ENCODE data around the gene PRR20G. TPM values are rescaled to one million over a fixed set of nuclear protein-coding genes. Genes with fewer than 3 reads are reported as not detected.
"Not testable (repeated sequence)": the region's sequence is repeated elsewhere in the genome, so short reads cannot be mapped to it uniquely, and the experiment has no call there.

The PRR20G gene
- total RNA-seq, result not detected in 2 replicates

- intact Hi-C loops (cut with micrococcal nuclease), result no loop called here
Observed at GRCh38 chr3:127287840-127288239, at the start of gene PRR20G. PRR20G (minus strand) TSS chr3:127288046; CDS start chr3:127287365, 681 bp downstream.

DNA sequence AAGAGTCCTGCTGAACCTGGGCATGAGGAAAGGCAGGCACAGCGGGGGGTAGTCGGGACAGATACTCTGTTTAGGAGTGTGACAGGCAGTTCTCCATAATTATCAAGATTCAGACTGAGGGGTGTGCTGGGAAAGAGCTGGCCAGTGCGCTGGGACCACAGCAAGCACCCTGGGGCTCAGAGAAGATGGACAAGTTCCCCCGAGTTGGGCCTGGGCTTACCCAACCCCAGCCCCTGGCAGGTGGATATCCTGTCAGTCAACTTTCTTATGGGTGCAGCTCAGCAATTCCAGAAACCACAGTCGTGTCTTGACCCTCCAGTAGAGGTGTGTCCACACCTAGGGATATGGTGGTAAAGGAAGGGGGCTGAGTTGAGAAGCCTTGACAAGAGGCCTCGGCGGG lies 49.2 kb upstream of the PRR20G start:
- intact Hi-C loops (cut with micrococcal nuclease), result no loop called here

DNA sequence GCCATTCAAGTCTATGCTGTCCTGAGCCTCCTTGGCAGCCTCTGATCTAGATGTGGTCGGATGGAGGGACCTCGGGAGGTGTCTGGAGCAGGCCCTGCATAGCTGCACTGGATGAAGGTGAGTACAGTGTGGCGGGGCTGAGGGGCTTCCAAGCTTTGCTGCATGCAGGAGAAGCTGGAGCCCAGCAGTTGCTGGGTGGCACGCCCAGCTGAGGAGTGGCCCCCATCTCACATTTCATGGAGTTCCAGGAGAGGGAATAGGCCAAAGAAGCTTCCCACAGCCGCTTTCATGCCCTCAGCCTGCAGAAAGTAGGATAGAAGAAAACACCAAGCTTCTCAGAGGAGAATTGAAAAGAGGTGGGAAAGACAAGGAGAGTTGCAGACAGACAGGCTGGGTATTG lies 48.3 kb upstream of the PRR20G start:
- intact Hi-C loops (cut with micrococcal nuclease), result no loop called here

DNA sequence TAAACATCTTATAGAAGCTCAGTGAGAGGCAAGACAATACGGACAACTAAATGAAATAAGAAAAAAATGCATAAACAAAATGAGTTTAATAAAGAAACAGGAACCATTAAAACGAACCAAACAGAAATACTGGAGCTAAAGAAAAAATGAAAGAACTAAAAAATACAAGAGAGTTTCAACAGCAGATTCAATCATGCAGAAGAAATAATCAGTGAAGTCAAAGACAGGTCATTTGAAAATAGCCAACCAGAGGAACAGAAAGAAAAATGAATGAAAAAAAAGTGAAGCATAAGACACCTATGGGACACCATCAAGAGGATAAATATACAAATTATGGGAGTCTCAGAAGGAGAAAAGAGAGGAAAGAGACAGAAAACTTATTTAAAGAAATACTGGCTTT lies 42.5 kb upstream of the PRR20G start:
- intact Hi-C loops (cut with micrococcal nuclease), result no loop called here

GRCh38 chr3:127329631-127330285 lies 41.9 kb upstream of the PRR20G start:
- intact Hi-C loops (cut with micrococcal nuclease), result no loop called here

DNA sequence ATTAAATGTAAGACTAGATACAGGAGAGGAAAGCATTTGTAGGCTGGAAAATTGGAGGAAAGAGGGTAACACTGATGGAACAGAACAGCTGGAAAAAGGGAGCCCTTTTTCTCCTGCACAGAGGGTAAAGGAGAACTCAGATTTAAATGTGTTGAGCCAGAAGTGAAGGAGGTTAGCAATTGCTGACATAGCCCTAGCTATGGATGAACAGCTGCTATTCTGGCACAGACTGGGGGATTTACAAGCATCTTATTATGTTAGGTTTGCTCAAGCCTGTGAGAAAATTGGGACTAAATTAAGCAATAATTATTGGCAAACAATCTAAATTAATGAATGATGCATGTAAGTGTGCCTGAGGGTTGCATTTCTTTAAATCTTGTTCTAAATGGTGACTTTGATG lies 40.6 kb upstream of the PRR20G start:
- intact Hi-C loops (cut with micrococcal nuclease), result no loop called here

GRCh38 chr3:127326341-127326740 lies 38.5 kb upstream of the PRR20G start:
- intact Hi-C loops (cut with micrococcal nuclease), result no loop called here

DNA sequence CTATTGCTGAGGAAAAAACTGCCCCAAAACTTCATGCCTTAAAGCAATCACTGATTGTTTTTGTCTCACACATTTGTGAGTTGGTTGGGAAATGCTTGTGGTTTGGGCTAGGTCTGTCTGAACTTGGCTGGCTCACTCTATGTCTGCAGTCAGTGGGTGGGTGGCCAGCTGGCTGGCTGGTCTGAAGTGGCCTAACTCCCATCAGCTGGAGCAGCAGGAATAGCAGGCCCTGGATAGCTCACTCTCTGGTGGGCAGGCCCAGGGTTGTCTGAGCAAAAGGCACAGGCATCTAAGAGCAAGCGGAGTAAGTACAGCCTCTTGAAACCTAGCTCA lies 37.7 kb upstream of the PRR20G start:
- intact Hi-C loops (cut with micrococcal nuclease), result no loop called here

- intact Hi-C loops (cut with micrococcal nuclease), result no loop called here
Observed at GRCh38 chr3:127324913-127325628, 37.2 kb upstream of the PRR20G start.

DNA sequence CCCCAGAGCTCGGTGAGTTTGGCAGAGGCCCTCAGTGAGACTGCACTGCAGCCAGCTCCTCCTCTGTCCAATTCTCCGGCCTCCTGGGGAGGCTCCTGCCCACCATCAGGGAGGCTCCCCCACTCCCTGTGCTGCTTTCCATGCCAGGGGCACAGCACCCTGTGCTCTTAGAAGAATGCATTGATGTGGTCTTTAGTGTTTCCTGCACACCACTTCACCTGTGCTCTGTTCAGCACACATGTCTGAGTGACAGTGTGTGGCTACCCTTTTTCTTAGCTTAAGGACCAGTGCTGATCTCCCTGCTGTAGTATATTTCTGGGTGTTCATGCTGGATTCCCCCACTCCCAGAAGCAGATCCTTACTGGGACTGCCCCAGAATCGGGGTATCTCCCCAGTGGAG lies 36.2 kb upstream of the PRR20G start:
- intact Hi-C loops (cut with micrococcal nuclease), result no loop called here

DNA sequence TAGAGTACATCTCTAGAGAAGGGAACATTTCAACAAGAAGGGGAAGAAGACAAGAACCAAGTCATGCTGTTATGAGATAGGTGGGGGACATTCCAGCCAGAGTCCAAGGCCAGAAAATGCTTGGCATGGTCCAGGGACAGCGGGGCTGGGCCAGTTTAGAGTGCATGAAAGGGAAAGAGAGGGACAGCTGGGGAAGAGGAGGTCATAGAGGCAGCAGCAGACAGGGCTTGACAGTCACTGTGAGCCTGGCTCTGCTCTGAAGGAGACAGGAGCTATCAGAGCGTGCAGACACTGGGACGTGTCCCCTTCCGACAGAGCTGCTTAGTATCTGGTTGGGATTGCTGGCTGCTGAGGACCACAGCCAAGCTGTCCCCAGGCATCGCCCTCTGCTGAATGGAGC lies 35.7 kb upstream of the PRR20G start:
- intact Hi-C loops (cut with micrococcal nuclease), result no loop called here

DNA sequence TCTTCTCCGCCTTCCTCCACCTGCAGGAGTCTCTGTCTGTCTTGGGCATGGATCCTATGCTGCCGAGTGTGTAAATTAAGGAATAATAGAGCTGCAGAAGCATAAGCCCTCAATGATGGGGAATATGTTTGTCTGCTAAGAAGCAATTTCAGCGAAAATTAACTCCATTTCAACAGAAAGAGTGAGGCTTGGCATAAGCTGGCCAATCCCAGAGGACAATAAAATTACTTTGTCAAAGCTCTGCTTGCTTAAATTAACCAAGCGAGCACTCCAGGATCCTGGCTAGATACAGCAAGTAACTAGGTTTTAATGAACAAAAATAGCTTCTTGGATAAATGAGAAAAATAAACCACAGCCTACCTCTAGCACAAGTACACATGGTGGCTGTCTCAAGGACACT lies 33.5 kb upstream of the PRR20G start:
- intact Hi-C loops (cut with micrococcal nuclease), result no loop called here

GRCh38 chr3:127320529-127321121 lies 32.8 kb upstream of the PRR20G start:
- intact Hi-C loops (cut with micrococcal nuclease), result no loop called here

GRCh38 chr3:127316685-127317084 lies 28.8 kb upstream of the PRR20G start:
- intact Hi-C loops (cut with micrococcal nuclease), result no loop called here

DNA sequence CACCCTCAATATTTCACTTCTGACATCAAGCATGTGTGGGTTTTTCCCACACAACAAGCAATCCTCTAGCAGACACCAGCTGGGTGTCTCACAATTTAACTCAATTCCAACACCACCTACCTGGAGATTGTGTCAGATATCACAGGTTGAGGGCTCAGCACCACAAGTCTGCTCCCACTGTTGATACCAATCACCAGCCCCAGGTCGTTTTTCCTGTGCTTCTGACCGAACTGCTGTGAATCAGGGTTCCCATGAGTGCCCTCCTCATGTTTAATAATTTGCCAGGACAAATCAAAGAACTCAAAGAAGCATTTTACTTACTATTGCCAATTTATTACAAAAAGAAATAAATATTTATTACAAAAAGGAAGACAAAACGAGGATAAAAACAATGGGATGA lies 25.0 kb upstream of the PRR20G start:
- intact Hi-C loops (cut with micrococcal nuclease), result no loop called here

DNA sequence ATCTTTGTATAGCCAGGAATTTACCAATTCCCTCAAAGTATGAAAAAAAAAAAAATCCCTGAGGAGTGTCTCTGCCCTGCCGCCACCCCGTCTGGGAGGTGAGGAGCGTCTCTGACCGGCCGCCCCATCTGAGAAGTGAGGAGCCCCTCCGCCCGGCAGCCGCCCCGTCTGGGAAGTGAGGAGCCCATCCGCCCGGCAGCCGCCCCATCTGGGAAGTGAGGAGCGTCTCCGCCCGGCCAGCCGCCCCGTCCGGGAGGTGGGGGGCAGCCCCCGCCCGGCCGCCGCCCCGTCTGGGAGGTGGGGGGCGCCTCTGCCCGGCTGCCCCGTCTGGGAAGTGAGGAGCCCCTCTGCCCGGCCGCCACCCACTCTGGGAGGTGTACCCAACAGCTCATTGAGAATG lies 21.0 kb upstream of the PRR20G start:
- intact Hi-C loops (cut with micrococcal nuclease), result not testable (repeated sequence)

- intact Hi-C loops (cut with micrococcal nuclease), result no loop called here
Observed at GRCh38 chr3:127307916-127308315, 20.1 kb upstream of the PRR20G start.

DNA sequence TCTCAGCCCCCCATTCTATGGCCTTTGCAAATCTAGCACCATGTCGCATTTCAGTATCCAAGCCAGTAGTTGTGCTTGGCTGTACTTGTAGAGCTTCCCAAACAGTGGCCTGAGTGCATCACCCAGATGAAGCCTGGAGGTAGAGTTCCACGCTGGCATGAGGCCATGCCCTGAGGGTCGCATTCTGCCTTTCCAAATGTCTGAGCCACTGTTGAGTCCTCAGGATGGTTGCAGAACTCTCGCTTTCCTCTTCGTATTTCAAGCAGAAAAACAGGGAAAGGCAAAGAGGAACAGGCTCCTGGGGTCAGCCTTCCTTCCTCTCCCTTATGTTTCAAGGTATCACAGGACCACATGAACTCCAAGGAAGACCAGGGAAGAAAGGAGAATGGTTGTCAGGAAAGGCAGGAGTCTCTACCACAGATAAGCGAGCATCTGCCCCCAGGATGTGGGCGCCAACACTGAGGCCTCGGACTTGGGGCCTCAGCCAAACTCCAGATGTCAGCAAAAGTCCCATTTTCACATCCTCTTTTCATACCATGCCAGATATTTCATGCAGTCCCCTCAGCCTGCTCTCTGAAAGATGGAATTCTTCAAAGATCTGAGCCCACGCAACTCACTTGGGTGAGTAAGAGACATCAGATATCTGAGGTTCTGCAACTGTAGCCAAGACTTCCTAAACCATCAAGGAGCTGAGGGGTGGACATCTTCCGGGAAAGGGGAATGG lies 19.4 kb upstream of the PRR20G start:
- intact Hi-C loops (cut with micrococcal nuclease), result no loop called here

- intact Hi-C loops (cut with micrococcal nuclease), result no loop called here
Observed at GRCh38 chr3:127306361-127307111, 18.7 kb upstream of the PRR20G start.

DNA sequence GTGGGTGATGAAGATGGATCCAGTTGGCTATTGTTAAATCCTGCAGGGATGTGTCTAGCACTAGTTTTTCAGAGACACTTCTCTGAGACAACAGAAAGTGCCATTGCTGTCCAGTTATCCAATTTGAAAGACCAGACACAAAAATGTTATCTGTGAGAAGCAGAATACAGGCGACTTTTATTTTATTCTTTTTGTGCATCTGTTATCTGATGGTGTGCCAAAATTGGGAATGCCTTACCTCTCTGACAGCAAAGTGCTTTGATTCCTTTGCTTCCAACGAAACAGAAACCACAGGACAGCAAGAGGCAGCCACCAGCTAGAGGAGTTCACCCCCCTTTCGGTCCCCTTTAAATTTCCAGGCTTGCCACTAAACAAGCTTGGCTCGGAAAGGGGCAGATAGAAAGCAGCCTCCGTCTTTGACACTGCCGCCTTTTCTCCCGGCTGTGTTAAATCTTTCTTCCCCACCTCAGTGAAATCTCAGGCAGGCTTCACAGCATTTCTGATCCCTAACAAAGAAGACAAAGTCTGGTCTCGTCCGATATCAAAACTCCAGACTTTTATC lies 17.7 kb upstream of the PRR20G start:
- intact Hi-C loops (cut with micrococcal nuclease), result no loop called here

DNA sequence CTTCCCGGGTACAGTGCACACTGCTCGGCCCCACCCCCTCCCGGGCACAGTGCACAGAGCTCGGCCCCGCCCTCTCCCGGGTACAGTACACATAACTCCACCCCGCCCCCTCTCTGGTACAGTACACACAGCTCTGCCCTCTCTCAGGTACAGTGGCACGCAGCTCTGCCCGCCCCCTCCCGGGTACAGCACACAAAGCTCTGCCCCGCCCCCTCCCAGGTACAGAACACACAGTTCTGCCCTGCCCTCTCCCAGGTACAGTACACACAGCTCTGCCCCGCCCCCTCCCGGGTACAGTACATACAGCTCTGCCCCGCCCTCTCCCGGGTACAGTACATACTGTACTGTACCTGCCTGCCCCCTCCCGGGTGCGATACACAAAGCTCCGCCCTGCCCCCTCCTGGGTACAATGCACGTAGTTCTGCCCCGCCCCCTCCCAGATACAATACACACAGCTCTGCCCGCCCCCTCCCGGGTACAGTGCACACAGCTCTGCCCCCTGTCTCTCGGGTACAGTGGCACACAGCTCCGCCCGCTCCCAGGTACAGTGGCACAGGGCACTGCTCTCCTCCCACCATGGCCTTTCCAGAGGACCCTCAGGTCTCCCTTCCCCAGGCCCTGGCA lies 16.4 kb upstream of the PRR20G start:
- intact Hi-C loops (cut with micrococcal nuclease), result no loop called here
